Stimulated activated CD4-positive, alpha-beta T cell treated with anti-CD3 and anti-CD28 coated beads, TNF-alpha, amount 100 ng/mL, for 1 hour (primary cell): Measurements from ENCODE around the gene STING1.
A peak's percentile ranks its signal among the peaks of the same experiment; 100 is the strongest.

Source experiments
- DNase-seq, 3 donors: peaks; one replicate each; pipeline ENCODE4 v3.0.0-alpha.2; 2020; ENCODE audit warnings: low read depth in 3 of 3, low spot score in 1 of 3

Gene STING1

GRCh38 chr5:139468421-139468931, 14.1 kb downstream of the STING1 start:
- DNase-seq = no peak

- no peak for DNase-seq
These were observed 19.8 kb downstream of the STING1 start, which contains the start of gene ECSCR for GRCh38 chr5:139462586-139463276. TSS of gene ECSCR (minus strand) at chr5:139462743. CDS start at chr5:139462670, 73 bp downstream.

- no peak for DNase-seq
These were observed 20.9 kb downstream of the STING1 start for GRCh38 chr5:139461698-139462097.

- DNase-seq = no peak
These were observed 21.4 kb downstream of the STING1 start for GRCh38 chr5:139461176-139461575.

GRCh38 chr5:139460455-139460854, 22.1 kb downstream of the STING1 start:
- no peak for DNase-seq

- no peak for DNase-seq
These were observed 23.1 kb downstream of the STING1 start for GRCh38 chr5:139459451-139459934.

GRCh38 chr5:139458580-139459407, 23.8 kb downstream of the STING1 start:
- peak; percentile 40 to 60 (median 53) for DNase-seq

GRCh38 chr5:139457653-139458306, 24.8 kb downstream of the STING1 start:
- no peak for DNase-seq

- DNase-seq = no peak
These were observed 25.3 kb downstream of the STING1 start for GRCh38 chr5:139457241-139457640.

GRCh38 chr5:139456776-139457175, 25.8 kb downstream of the STING1 start:
- no peak for DNase-seq

GRCh38 chr5:139454568-139455290, 27.8 kb downstream of the STING1 start:
- no peak for DNase-seq

GRCh38 chr5:139453683-139454567, 28.6 kb downstream of the STING1 start:
- DNase-seq = no peak

GRCh38 chr5:139451878-139452660, 30.5 kb downstream of the STING1 start:
- DNase-seq = no peak

- no peak for DNase-seq
These were observed 31.4 kb downstream of the STING1 start for GRCh38 chr5:139451176-139451575.

- DNase-seq = no peak
These were observed 35.4 kb downstream of the STING1 start for GRCh38 chr5:139446956-139447779.

GRCh38 chr5:139445325-139446170, 37.0 kb downstream of the STING1 start:
- DNase-seq = no peak

- no peak for DNase-seq
These were observed 38.6 kb downstream of the STING1 start for GRCh38 chr5:139443831-139444453.
